ENCODE measurements around the gene EVI5L. TPM values are rescaled to one million over a fixed set of nuclear protein-coding genes. Genes with fewer than 3 reads are reported as not detected.

EVI5L gene
- total RNA-seq, 8 experiments from 2014 or later: 7.7 to 25.7 (median 16.7) TPM

- H3K27ac ChIP-seq: peak within 1 kb of the TSS; percentile 46 to 85
- in situ Hi-C loops (cut with MboI; ENCODE audit: low pct_unique_long_range_greater_than_20kb in 2 of 9, low sequenced_read_pairs in 9 of 9, unreplicated experiment in 9 of 9): no loop called here
- peaks cover 23% of the 10 kb centered on the region in 2 donors for H3K4me1 ChIP-seq (replicated peaks in 1 of 2)
- WGBS, 10 experiments: 7% methylated on average over 6 of the region's 88 CpGs; no CpG with 5 or more reads in 9 of the 10 experiments
- peak in 6 of 8 experiments; percentile 14 to 44 (median 24) for ATAC-seq (replicated peaks in 6 of 8)
- peak within 1 kb of the TSS; percentile 46 to 85 (median 79) for H3K4me3 ChIP-seq
Measured at GRCh38 chr19:7874076-7874896, 44.3 kb downstream of the EVI5L start, which contains the start of gene PRR36. Gene PRR36 (minus strand): TSS chr19:7874390. CDS start chr19:7873689, 701 bp downstream.

DNA sequence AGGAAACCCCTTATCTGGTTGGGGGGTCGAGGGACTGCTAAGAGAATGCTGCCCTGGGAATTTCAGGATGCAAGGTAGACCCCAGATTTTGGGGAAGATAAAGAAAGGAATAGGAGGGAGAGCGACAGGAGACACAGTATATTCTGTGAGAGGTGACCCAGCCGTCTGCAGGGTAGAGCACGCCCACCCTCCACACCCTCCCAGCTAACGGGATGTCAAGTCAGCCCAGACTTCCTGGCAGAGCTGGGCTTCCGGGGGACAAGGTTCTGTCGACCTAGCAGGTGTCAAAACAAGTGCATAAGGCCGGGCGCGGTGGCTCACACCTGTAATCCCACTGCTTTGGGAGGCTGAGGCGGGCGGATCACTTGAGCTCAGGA, 44.9 kb downstream of the EVI5L start:
- Histone ChIP-seq H3K27ac (peak overlapping the region; percentile 46 to 85), H3K4me1 (replicated peaks in 1 of 2) (peaks cover 23% of the 10 kb centered on the region in 2 donors), H3K4me3 (peak overlapping the region; percentile 46 to 85 (median 79))
- WGBS, 10 experiments: 20 to 61% (median 38%) methylated on average over 1 to 4 of the region's 12 CpGs; no CpG with 5 or more reads in 6 of the 10 experiments
- in situ Hi-C loops (cut with MboI; ENCODE audit: low pct_unique_long_range_greater_than_20kb in 2 of 9, low sequenced_read_pairs in 9 of 9, unreplicated experiment in 9 of 9): no loop called here
- no peak for ATAC-seq (replicated peaks in 6 of 8)

- Histone ChIP-seq H3K4me1 (replicated peaks in 1 of 2) (peaks cover 13 to 14% of the 10 kb centered on the region in 2 donors), H3K4me3 (no peak overlapping the region), H3K27ac (no peak overlapping the region)
- WGBS, 10 experiments: 33 to 100% (median 80%) methylated on average over 1 to 6 of the region's 6 CpGs; no CpG with 5 or more reads in 2 of the 10 experiments
- in situ Hi-C loops (cut with MboI; ENCODE audit: low pct_unique_long_range_greater_than_20kb in 2 of 9, low sequenced_read_pairs in 9 of 9, unreplicated experiment in 9 of 9): no loop called here
- ATAC-seq (replicated peaks in 6 of 8): no peak
Measured at GRCh38 chr19:7877249-7877836, 47.3 kb downstream of the EVI5L start.

GRCh38 chr19:7879111-7879807, 49.2 kb downstream of the EVI5L start:
- no peak for ATAC-seq (replicated peaks in 6 of 8)
- in situ Hi-C loops (cut with MboI; ENCODE audit: low pct_unique_long_range_greater_than_20kb in 2 of 9, low sequenced_read_pairs in 9 of 9, unreplicated experiment in 9 of 9): no loop called here
- 45 to 87% (median 85%) methylated on average over 2 to 4 of the region's 18 CpGs; no CpG with 5 or more reads in 7 of the 10 experiments for WGBS, 10 experiments

GRCh38 chr19:7879836-7880235, 49.8 kb downstream of the EVI5L start:
- peak in 1 of 8 experiments; percentile 97 for ATAC-seq (replicated peaks in 6 of 8)
- Histone ChIP-seq H3K4me3 (no peak overlapping the region), H3K27ac (no peak overlapping the region), H3K4me1 (replicated peaks in 1 of 2) (peaks cover 2 to 4% of the 10 kb centered on the region in 2 donors)
- WGBS, 10 experiments: 20 to 100% (median 82%) methylated on average over 1 to 11 of the region's 19 CpGs; no CpG with 5 or more reads in 2 of the 10 experiments
- in situ Hi-C loops (cut with MboI; ENCODE audit: low pct_unique_long_range_greater_than_20kb in 2 of 9, low sequenced_read_pairs in 9 of 9, unreplicated experiment in 9 of 9): no loop called here

More at GRCh38 chr19:7879111-7879807, 49.2 kb downstream of the EVI5L start:
- Histone ChIP-seq H3K4me3 (no peak overlapping the region), H3K27ac (no peak overlapping the region), H3K4me1 (replicated peaks in 1 of 2) (peaks cover 4 to 6% of the 10 kb centered on the region in 2 donors)

GRCh38 chr19:7881910-7882309, 51.9 kb downstream of the EVI5L start:
- H3K27ac ChIP-seq: no peak overlapping the region
- in situ Hi-C loops (cut with MboI; ENCODE audit: low pct_unique_long_range_greater_than_20kb in 2 of 9, low sequenced_read_pairs in 9 of 9, unreplicated experiment in 9 of 9): no loop called here
- H3K4me1 ChIP-seq (replicated peaks in 1 of 2): no peaks in the 10 kb centered on the region
- ATAC-seq (replicated peaks in 6 of 8): no peak
- H3K4me3 ChIP-seq: no peak overlapping the region
- WGBS, 10 experiments: 48 to 100% (median 81%) methylated on average over 1 to 3 of the region's 3 CpGs

DNA sequence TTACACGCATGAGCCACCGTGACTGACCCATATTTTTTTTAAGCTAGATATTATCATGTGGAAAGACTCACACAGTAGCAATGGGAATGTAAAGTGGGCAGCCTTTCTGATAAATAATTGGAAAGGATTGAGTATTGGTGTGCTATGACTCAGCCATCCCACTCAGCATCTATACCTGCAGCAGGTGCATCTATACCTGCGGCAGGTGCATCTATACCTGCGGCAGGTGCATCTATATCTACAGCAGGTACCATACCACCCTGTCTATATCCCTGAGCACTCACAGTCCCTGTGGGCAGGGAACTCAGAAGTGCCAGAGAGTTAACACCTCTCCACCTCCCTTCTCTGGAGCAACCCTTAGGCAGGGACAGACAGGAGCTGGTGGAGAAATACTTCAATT, 53.1 kb downstream of the EVI5L start:
- H3K4me3 ChIP-seq: no peak overlapping the region
- H3K27ac ChIP-seq: no peak overlapping the region
- WGBS, 10 experiments: 80 to 100% (median 100%) methylated on average over 1 to 4 of the region's 4 CpGs; no CpG with 5 or more reads in 1 of the 10 experiments
- in situ Hi-C loops (cut with MboI; ENCODE audit: low pct_unique_long_range_greater_than_20kb in 2 of 9, low sequenced_read_pairs in 9 of 9, unreplicated experiment in 9 of 9): no loop called here
- H3K4me1 ChIP-seq (replicated peaks in 1 of 2): peaks cover 0 to under 1% of the 10 kb centered on the region in 2 donors
- no peak for ATAC-seq (replicated peaks in 6 of 8)

DNA sequence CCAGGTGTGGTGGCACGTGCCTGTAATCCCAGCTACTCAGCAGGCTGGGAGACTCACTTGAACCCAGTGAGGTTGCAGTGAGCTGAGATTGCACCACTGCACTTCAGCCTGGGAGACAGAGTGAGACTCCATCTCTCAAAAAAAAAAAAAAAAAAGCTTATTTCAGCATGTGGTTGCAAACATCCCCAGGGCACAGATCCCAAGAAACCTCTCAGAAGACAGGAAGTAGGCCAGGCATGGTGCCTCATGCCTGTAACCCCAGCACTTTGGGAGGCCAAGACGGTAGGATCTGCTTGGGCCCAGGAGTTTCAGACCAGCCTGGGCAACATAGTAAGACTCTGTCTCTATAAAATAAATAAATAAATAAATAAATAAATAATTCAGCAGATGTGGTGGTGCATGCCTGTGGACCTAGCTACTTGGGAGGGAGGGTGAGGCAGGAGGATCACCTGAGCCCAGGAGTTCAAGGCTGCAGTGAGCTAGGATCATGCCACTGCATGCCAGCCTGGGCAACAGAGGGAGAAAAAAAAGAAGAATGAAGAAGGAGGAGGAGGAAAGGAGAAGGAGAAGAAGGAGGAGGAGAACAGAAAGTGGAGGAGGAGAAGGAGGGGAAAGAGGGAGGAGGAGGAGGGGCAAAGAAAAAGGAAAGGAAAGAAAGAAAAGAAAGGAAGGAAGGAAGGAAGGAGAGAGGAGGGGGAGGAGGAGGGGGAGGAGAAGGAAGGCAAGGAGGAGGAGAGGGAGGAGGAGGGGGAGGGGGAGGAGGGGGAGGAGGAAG, 54.0 kb downstream of the EVI5L start:
- no peak for ATAC-seq (replicated peaks in 6 of 8)

GRCh38 chr19:7885818-7886217, 55.8 kb downstream of the EVI5L start:
- Histone ChIP-seq H3K27ac (no peak overlapping the region), H3K4me3 (no peak overlapping the region), H3K4me1 (replicated peaks in 1 of 2) (peaks cover 0 to 6% of the 10 kb centered on the region in 2 donors)
- 44 to 100% (median 86%) methylated on average over 1 to 7 of the region's 8 CpGs; no CpG with 5 or more reads in 1 of the 10 experiments for WGBS, 10 experiments
- ATAC-seq (replicated peaks in 6 of 8): no peak
- in situ Hi-C loops (cut with MboI; ENCODE audit: low pct_unique_long_range_greater_than_20kb in 2 of 9, low sequenced_read_pairs in 9 of 9, unreplicated experiment in 9 of 9): no loop called here

More for the DNA sequence above, 54.0 kb downstream of the EVI5L start:
- in situ Hi-C loops (cut with MboI; ENCODE audit: low pct_unique_long_range_greater_than_20kb in 2 of 9, low sequenced_read_pairs in 9 of 9, unreplicated experiment in 9 of 9): no loop called here
- no peak overlapping the region for H3K27ac ChIP-seq
- 20 to 83% (median 60%) methylated on average over 1 of the region's 2 CpGs; no CpG with 5 or more reads in 5 of the 10 experiments for WGBS, 10 experiments
- H3K4me3 ChIP-seq: no peak overlapping the region
- peaks cover 0 to 6% of the 10 kb centered on the region in 2 donors for H3K4me1 ChIP-seq (replicated peaks in 1 of 2)

- H3K4me1 ChIP-seq (replicated peaks in 1 of 2): peaks cover 0 to 6% of the 10 kb centered on the region in 2 donors
Measured at GRCh38 chr19:7887408-7888144, 57.6 kb downstream of the EVI5L start.

GRCh38 chr19:7888145-7888825, 58.3 kb downstream of the EVI5L start, which contains the start of gene LRRC8E:
Gene LRRC8E (plus strand): TSS chr19:7888510. CDS start chr19:7895604, 7,094 bp downstream.
- WGBS, 10 experiments: 20 to 77% (median 39%) methylated on average over 1 to 5 of the region's 53 CpGs; no CpG with 5 or more reads in 6 of the 10 experiments
- no peak within 1 kb of the TSS for H3K4me3 ChIP-seq
- peak; percentile 86 to 99 (median 93) for ATAC-seq (replicated peaks in 6 of 8)
- peaks cover 0 to 6% of the 10 kb centered on the region in 2 donors for H3K4me1 ChIP-seq (replicated peaks in 1 of 2)
- no peak within 1 kb of the TSS for H3K27ac ChIP-seq
- in situ Hi-C loops (cut with MboI; ENCODE audit: low pct_unique_long_range_greater_than_20kb in 2 of 9, low sequenced_read_pairs in 9 of 9, unreplicated experiment in 9 of 9): no loop called here

More at GRCh38 chr19:7887408-7888144, 57.6 kb downstream of the EVI5L start:
- Histone ChIP-seq H3K27ac (no peak overlapping the region), H3K4me3 (no peak overlapping the region)
- peak in 1 of 8 experiments; percentile 7 for ATAC-seq (replicated peaks in 6 of 8)
- 63 to 100% (median 73%) methylated on average over 1 to 7 of the region's 16 CpGs; no CpG with 5 or more reads in 6 of the 10 experiments for WGBS, 10 experiments
- in situ Hi-C loops (cut with MboI; ENCODE audit: low pct_unique_long_range_greater_than_20kb in 2 of 9, low sequenced_read_pairs in 9 of 9, unreplicated experiment in 9 of 9): no loop called here
